Camera-type eye (tissue), 1 donor: ENCODE measurements around the gene CCT5. TPM values are rescaled to one million over a fixed set of nuclear protein-coding genes. Genes with fewer than 3 reads are reported as not detected.

ENCODE experiments used
- total RNA-seq: library from RNA; depleted of rRNA; stranded (reverse); fragments of >200 nt; gene quantifications from one replicate; pipeline ENCODE4 v1.2.3, GENCODE V29; 2014

The CCT5 gene
- 169 TPM for total RNA-seq

GRCh38 chr5:10249948-10250805, at the start of gene CCT5:
Gene CCT5 (plus strand): TSS chr5:10250280. CDS start chr5:10250341, 61 bp downstream.

DNA sequence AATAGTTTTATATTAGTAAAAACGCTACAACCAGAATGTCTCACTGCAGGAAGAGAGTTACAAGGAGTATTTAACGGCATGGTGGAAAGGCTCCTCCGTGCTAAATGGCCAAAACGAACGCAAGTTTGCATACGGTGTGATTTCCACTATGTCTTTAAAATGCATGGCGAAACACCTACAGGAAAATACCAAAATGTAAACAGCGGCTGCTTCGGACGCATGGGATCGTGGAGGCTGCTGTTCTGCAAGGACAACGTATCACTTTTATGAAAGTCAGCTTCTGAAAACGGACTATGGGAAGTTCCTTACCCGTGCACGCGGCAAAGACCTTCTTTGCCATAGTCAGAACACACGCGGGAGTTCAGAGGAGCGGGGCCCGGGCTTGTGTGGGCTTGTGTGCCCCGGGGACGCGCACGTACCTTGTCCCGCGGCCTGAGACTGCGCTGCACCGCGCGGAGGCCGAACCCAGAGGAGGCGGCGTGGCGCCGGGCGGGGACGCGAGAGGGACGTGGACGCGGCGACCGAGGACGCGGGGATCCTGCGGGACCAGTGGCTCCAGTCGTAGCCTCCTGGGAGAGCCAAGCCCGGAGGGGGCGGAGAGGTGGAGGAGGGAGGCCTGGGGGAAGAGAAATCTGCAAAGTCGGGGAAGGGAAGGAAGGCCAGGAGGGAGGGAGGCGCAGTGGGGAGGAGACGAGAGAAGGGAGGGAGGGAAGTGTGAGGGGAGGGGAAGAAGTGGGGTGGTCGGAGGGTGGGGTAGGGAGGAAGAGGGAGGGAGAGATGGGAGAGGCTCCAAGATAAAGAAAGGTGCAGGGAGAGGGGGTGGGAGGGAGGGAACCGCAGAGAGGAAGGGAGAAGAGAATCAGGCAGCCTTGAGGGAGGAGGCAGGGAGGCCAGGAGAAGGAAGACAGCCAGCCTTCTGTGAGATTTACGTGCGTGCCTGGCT, 57.4 kb downstream of the CCT5 start, which contains the start of gene CMBL:
Gene CMBL (minus strand): TSS at position 697 of the 943 bp plus-strand sequence. CDS start 17,140 bp downstream, outside the sequence.

Other genes starting within 250 kb of the CCT5 start
- gene ATPSCKMT, start 392 bp upstream of the CCT5 start, total RNA-seq: 60.4 TPM
- gene CMBL, start 57.6 kb downstream of the CCT5 start, total RNA-seq: 13.4 TPM
- gene MARCHF6, start 103.4 kb downstream of the CCT5 start, total RNA-seq: 262 TPM
- gene ROPN1L, start 191.6 kb downstream of the CCT5 start, total RNA-seq: 3.6 TPM